Chondrocyte (in vitro differentiated cells): ENCODE data around the gene MMP7. TPM values are rescaled to one million over a fixed set of nuclear protein-coding genes. Genes with fewer than 3 reads are reported as not detected.
"Not testable (repeated sequence)": the region's sequence is repeated elsewhere in the genome, so short reads cannot be mapped to it uniquely, and the experiment has no call there.

ENCODE experiments used
- DNase-seq: peaks from one replicate; pipeline ENCODE4 v3.0.0; 2021; ENCODE audit warnings: mixed read lengths, low spot score
- H3K27ac Mint-ChIP-seq: one replicate; pipeline ENCODE4 v1.8.0; 2021; ENCODE audit warnings: mild to moderate bottlenecking, moderate library complexity, mixed read lengths; ENCODE audit not compliant: unreplicated experiment
- H3K27me3 Mint-ChIP-seq: 2 replicates; pipeline ENCODE4 v1.8.0; 2021; ENCODE audit warnings: low read depth, mixed read lengths
- H3K36me3 Mint-ChIP-seq: 2 replicates; pipeline ENCODE4 v1.8.0; 2021; ENCODE audit warnings: low read depth, mixed read lengths
- H3K4me1 Mint-ChIP-seq: 2 replicates; pipeline ENCODE4 v1.8.0; 2021; ENCODE audit warnings: low read depth, mild to moderate bottlenecking, mixed read lengths
- H3K4me3 Mint-ChIP-seq: one replicate; pipeline ENCODE4 v1.8.0; 2021; ENCODE audit warnings: mild to moderate bottlenecking, moderate library complexity, mixed read lengths; ENCODE audit not compliant: unreplicated experiment
- H3K9me3 Mint-ChIP-seq: 2 replicates; pipeline ENCODE4 v1.8.0; 2021; ENCODE audit warnings: low read depth, mixed read lengths
- total RNA-seq: library from RNA; stranded (reverse); gene quantifications from 3 replicates; pipeline ENCODE4 v1.2.1, GENCODE V29; 2021
- TF ChIP-seq, protein P1 (sequence below): fragments of 200-600 bp; sonication (generic); IDR thresholded peaks from 2 replicates; pipeline ENCODE4 v1.5.0; 2021; ENCODE audit warnings: antibody characterized with exemption, mild to moderate bottlenecking, moderate library complexity

MMP7 gene
- total RNA-seq, 1 donor from 2014 or later: 0.50 TPM

DNA sequence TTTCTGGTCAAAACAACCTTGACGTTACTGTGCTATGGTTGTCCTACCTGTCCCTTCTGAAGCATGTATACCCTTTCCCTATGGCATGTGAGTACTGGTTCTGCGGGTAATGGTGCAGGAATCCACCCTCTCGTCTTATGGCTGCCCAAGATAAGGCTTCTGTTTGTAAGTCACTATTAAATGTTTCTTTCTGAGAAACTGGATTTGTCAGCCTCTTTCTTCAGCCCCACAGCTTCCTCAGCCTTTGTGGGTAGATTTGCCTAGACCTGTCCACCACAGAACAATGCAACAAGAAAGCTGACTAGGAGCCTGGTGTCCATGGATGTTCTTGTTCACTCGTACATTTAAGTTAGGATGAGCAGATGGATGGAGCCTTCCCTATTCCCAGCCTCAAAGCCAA, 14.4 kb downstream of the MMP7 start:
- peaks cover 3% of the 10 kb centered on the region for H3K27me3 Mint-ChIP-seq
- H3K4me1 Mint-ChIP-seq: peaks cover 6% of the 10 kb centered on the region
- DNase-seq: no peak
- no peak overlapping the region for H3K27ac Mint-ChIP-seq
- H3K4me3 Mint-ChIP-seq: no peak overlapping the region
- H3K36me3 Mint-ChIP-seq: no peaks in the 10 kb centered on the region
- TF ChIP-seq, protein P1, sequence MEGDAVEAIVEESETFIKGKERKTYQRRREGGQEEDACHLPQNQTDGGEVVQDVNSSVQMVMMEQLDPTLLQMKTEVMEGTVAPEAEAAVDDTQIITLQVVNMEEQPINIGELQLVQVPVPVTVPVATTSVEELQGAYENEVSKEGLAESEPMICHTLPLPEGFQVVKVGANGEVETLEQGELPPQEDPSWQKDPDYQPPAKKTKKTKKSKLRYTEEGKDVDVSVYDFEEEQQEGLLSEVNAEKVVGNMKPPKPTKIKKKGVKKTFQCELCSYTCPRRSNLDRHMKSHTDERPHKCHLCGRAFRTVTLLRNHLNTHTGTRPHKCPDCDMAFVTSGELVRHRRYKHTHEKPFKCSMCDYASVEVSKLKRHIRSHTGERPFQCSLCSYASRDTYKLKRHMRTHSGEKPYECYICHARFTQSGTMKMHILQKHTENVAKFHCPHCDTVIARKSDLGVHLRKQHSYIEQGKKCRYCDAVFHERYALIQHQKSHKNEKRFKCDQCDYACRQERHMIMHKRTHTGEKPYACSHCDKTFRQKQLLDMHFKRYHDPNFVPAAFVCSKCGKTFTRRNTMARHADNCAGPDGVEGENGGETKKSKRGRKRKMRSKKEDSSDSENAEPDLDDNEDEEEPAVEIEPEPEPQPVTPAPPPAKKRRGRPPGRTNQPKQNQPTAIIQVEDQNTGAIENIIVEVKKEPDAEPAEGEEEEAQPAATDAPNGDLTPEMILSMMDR: no peak
- H3K9me3 Mint-ChIP-seq: no peaks in the 10 kb centered on the region

DNA sequence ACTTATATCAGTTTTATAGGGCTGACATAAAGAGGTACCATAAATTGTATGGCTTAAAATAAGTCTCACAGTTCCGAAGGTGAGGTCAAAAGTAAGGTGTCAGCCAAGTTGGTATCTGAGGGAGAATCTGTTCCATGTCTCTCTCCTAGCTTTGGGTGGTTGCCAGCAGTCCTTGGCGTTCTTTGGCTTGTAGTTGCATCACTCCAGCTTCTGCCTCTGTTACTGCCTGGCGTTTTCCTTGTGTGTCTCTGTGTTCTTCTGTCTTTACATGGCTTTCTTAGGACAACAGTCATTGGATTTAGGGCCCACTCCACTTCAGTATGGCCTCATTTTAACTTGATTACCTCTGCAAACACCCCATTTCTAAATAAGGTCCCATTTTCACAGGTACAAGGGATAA, 16.7 kb downstream of the MMP7 start:
- H3K9me3 Mint-ChIP-seq: no peaks in the 10 kb centered on the region
- TF ChIP-seq, protein P1: no peak
- DNase-seq: no peak

DNA sequence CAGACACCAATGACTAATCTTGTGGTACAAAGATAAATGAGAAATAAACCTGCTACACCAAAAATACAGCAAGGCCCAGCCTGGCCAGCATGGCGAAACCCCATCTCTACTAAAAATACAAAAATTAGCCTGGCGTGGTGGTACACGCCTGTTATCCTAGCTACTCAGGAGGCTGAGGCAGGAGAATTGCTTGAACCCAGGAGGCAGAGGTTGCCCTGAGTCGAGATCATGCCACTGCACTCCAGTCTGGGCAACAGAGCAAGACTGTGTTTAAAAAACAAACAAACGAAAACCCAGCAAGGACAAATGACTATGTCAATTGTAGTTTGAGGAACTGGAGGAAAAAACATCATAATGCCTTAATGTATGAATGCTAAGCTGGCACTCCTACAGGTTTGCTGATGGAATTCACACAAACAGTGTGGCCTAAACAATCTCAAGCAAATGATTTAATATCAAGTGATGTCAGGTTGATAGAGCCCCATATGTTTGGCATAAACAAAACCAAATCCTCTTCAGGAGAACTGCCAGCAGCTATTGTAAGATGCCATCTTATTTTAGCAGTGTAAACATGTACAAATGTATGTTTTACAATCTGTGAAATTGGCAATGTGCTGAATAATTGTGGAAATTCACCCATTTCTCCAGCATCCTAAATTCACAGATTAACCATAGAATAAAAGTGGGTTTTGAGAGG, 20.0 kb downstream of the MMP7 start:
- H3K9me3 Mint-ChIP-seq: no peaks in the 10 kb centered on the region
- H3K27me3 Mint-ChIP-seq: peaks cover 2% of the 10 kb centered on the region
- peaks cover 11% of the 10 kb centered on the region for H3K4me1 Mint-ChIP-seq
- H3K36me3 Mint-ChIP-seq: no peaks in the 10 kb centered on the region
- no peak for DNase-seq
- no peak overlapping the region for H3K4me3 Mint-ChIP-seq
- no peak overlapping the region for H3K27ac Mint-ChIP-seq
- TF ChIP-seq, protein P1: no peak

More for the DNA sequence above, 16.7 kb downstream of the MMP7 start:
- Mint-ChIP-seq H3K27me3 (no peaks in the 10 kb centered on the region), H3K36me3 (no peaks in the 10 kb centered on the region), H3K4me3 (no peak overlapping the region), H3K27ac (no peak overlapping the region), H3K4me1 (peaks cover 11% of the 10 kb centered on the region)

DNA sequence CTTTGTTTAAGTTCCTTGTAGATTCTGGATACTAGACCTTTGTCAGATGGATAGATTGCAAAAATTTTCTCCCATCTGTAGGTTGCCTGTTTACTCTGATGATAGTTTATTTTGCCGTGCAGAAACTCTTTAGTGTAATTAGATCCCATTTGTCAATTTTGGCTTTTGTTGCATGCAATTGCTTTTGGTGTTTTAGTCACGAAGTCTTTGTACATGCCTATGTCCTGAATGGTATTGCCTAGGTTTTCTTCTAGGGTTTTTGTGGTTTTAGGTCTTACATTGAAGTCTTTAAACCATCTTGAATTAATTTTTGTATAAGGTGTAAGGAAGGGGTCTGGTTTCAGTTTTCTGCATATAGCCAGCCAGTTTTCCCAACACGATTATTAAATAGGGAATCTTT, 27.7 kb downstream of the MMP7 start:
- H3K27me3 Mint-ChIP-seq, H3K4me1 Mint-ChIP-seq, H3K36me3 Mint-ChIP-seq, H3K9me3 Mint-ChIP-seq, H3K27ac Mint-ChIP-seq, DNase-seq, H3K4me3 Mint-ChIP-seq: not testable (repeated sequence)

DNA sequence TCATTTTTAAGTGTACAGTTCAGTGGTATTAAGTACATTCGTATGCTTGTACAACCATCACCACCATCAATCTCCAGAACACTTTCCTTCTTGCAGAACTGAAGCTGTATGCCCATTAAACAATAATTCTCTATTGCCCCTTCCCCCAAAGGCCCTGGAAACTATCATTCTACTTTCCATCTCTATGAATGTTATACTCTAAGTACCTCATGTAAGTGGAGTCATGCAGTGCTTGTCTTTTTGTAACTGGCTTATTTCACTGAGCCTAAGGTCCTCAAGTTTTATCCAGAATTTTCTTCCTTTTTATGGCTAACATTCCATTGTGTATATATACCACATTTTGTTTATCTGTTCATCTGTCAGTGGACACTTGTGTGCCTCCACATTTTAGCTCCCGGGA, 29.7 kb downstream of the MMP7 start:
- H3K27me3 Mint-ChIP-seq: peaks cover 4% of the 10 kb centered on the region
- no peak overlapping the region for H3K4me3 Mint-ChIP-seq
- no peak for DNase-seq
- TF ChIP-seq, protein P1: no peak
- no peak overlapping the region for H3K27ac Mint-ChIP-seq
- peaks cover 9% of the 10 kb centered on the region for H3K4me1 Mint-ChIP-seq
- no peaks in the 10 kb centered on the region for H3K36me3 Mint-ChIP-seq
- no peaks in the 10 kb centered on the region for H3K9me3 Mint-ChIP-seq

DNA sequence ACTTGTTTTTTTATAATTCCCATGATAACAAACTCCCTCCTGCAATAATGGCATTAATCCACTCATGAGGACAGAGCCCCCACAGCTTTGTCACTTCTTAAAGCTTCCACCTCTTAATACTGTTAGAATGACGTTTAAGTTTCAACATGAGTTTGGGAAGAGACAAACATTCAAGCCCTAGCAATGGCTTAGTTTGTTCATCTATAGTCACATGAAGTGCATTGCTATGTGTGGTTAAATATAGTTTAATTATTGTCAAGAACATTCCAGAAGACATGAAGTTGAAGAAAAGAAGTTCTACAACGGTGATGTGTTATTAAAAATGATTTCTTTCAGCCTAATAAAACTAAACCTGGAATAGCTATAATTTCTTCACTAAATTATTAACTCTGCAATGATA, 30.6 kb downstream of the MMP7 start:
- Mint-ChIP-seq H3K4me1 (peaks cover 13% of the 10 kb centered on the region), H3K27me3 (no peaks in the 10 kb centered on the region), H3K4me3 (no peak overlapping the region), H3K9me3 (no peaks in the 10 kb centered on the region), H3K36me3 (no peaks in the 10 kb centered on the region), H3K27ac (peak overlapping the region; percentile 81)
- DNase-seq: no peak
- TF ChIP-seq, protein P1: no peak
